ENCODE data around the gene USHBP1. TPM values are rescaled to one million over a fixed set of nuclear protein-coding genes. Genes with fewer than 3 reads are reported as not detected.

The USHBP1 gene
- total and polyA plus RNA-seq, 2 of the 13 experiments (the other 11 are each of a cell fraction or from before 2014, with no cell fraction given), result 0.15 to 1.5 TPM

DNA sequence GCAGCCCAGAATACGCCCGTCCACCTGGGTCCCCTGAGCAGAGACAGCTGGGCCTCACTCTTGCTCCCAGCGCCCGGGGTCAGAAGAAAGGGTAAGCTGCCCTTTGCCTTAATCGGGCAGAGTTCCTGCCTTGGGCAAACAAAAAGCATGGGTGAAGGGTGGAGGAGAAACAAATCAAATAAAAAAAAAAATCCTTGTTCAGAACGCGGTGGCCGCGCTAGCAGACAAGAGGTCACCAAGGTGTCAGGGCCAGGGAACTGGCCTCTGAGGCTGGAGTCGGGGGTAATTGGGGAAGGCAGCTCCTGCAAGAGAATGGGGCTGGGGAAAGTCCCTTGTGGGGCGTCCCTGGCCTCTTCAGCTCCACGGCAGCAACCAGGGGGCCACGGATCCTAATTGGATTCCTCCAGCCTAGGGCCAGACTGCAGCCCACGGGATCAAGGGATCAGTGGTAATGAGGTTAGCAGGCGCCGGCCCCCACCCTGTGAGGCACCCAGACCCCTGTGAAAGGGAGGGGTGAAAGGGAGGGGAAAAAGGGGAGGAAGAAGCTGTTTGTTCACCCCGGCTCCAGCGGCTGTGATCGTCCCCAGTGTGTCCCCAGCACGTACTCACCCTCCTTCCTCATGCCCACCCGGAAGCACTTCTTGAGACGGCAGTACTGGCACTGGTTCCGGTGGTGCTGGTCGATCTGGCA, 24.3 kb downstream of the USHBP1 start (continued):
- TF ChIP-seq, protein P1, sequence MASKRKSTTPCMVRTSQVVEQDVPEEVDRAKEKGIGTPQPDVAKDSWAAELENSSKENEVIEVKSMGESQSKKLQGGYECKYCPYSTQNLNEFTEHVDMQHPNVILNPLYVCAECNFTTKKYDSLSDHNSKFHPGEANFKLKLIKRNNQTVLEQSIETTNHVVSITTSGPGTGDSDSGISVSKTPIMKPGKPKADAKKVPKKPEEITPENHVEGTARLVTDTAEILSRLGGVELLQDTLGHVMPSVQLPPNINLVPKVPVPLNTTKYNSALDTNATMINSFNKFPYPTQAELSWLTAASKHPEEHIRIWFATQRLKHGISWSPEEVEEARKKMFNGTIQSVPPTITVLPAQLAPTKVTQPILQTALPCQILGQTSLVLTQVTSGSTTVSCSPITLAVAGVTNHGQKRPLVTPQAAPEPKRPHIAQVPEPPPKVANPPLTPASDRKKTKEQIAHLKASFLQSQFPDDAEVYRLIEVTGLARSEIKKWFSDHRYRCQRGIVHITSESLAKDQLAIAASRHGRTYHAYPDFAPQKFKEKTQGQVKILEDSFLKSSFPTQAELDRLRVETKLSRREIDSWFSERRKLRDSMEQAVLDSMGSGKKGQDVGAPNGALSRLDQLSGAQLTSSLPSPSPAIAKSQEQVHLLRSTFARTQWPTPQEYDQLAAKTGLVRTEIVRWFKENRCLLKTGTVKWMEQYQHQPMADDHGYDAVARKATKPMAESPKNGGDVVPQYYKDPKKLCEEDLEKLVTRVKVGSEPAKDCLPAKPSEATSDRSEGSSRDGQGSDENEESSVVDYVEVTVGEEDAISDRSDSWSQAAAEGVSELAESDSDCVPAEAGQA (IDR thresholded peaks at IDR 0.05; ENCODE audit: low read depth), result no peak
- TF ChIP-seq, protein P1 (CRISPR knock-in tag; IDR thresholded peaks at IDR 0.05; ENCODE audit: borderline replicate concordance), result no peak
- TF ChIP-seq, protein P2, sequence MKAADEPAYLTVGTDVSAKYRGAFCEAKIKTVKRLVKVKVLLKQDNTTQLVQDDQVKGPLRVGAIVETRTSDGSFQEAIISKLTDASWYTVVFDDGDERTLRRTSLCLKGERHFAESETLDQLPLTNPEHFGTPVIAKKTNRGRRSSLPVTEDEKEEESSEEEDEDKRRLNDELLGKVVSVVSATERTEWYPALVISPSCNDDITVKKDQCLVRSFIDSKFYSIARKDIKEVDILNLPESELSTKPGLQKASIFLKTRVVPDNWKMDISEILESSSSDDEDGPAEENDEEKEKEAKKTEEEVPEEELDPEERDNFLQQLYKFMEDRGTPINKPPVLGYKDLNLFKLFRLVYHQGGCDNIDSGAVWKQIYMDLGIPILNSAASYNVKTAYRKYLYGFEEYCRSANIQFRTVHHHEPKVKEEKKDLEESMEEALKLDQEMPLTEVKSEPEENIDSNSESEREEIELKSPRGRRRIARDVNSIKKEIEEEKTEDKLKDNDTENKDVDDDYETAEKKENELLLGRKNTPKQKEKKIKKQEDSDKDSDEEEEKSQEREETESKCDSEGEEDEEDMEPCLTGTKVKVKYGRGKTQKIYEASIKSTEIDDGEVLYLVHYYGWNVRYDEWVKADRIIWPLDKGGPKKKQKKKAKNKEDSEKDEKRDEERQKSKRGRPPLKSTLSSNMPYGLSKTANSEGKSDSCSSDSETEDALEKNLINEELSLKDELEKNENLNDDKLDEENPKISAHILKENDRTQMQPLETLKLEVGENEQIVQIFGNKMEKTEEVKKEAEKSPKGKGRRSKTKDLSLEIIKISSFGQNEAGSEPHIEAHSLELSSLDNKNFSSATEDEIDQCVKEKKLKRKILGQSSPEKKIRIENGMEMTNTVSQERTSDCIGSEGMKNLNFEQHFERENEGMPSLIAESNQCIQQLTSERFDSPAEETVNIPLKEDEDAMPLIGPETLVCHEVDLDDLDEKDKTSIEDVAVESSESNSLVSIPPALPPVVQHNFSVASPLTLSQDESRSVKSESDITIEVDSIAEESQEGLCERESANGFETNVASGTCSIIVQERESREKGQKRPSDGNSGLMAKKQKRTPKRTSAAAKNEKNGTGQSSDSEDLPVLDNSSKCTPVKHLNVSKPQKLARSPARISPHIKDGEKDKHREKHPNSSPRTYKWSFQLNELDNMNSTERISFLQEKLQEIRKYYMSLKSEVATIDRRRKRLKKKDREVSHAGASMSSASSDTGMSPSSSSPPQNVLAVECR (CRISPR knock-in tag; IDR thresholded peaks at IDR 0.05; ENCODE audit: borderline replicate concordance), result peak; percentile 42; the same call in 1 of the 2 replicates
- peak; percentile 86 for TF ChIP-seq ZSCAN25 (CRISPR knock-in tag; IDR thresholded peaks at IDR 0.05)
- TF ChIP-seq, protein P3, sequence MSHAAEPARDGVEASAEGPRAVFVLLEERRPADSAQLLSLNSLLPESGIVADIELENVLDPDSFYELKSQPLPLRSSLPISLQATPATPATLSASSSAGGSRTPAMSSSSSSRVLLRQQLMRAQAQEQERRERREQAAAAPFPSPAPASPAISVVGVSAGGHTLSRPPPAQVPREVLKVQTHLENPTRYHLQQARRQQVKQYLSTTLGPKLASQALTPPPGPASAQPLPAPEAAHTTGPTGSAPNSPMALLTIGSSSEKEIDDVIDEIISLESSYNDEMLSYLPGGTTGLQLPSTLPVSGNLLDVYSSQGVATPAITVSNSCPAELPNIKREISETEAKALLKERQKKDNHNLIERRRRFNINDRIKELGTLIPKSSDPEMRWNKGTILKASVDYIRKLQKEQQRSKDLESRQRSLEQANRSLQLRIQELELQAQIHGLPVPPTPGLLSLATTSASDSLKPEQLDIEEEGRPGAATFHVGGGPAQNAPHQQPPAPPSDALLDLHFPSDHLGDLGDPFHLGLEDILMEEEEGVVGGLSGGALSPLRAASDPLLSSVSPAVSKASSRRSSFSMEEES (CRISPR knock-in tag; IDR thresholded peaks at IDR 0.05), result no peak
- TF ChIP-seq, protein P4, sequence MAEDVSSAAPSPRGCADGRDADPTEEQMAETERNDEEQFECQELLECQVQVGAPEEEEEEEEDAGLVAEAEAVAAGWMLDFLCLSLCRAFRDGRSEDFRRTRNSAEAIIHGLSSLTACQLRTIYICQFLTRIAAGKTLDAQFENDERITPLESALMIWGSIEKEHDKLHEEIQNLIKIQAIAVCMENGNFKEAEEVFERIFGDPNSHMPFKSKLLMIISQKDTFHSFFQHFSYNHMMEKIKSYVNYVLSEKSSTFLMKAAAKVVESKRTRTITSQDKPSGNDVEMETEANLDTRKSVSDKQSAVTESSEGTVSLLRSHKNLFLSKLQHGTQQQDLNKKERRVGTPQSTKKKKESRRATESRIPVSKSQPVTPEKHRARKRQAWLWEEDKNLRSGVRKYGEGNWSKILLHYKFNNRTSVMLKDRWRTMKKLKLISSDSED (CRISPR knock-in tag; IDR thresholded peaks at IDR 0.05), result no peak
- TF ChIP-seq HOXA3 (CRISPR knock-in tag; IDR thresholded peaks at IDR 0.05), result peak; percentile 59
- TF ChIP-seq CHCHD3 (CRISPR knock-in tag; IDR thresholded peaks at IDR 0.05), result no peak
- TF ChIP-seq REXO4 (CRISPR knock-in tag; IDR thresholded peaks at IDR 0.05; ENCODE audit: borderline replicate concordance), result no peak
- TF ChIP-seq ZNF253 (CRISPR knock-in tag; IDR thresholded peaks at IDR 0.05; ENCODE audit: borderline replicate concordance), result no peak
- TF ChIP-seq SP2 (CRISPR knock-in tag; IDR thresholded peaks at IDR 0.05), result 0 out of 2 replicates have a peak, but pooled peaks have one; percentile 20

Measured in HepG2 (cell line).